Right hindlimb (tissue), 1 donor: ENCODE results near the gene GLRX.
"Not testable (repeated sequence)": the region's sequence is repeated elsewhere in the genome, so short reads cannot be mapped to it uniquely, and the experiment has no call there.

ENCODE experiments used
- DNase-seq: peaks from one replicate; pipeline ENCODE4 v3.0.0-alpha.2; 2018

The GLRX gene

GRCh38 chr5:95826949-95827891, 4.7 kb upstream of the GLRX start:
- no peak for DNase-seq

- no peak for DNase-seq
Measured at GRCh38 chr5:95825495-95825894, 3.0 kb upstream of the GLRX start.

- no peak for DNase-seq
Measured at GRCh38 chr5:95824747-95825146, 2.2 kb upstream of the GLRX start.

GRCh38 chr5:95823738-95824609, 1.4 kb upstream of the GLRX start:
- DNase-seq = peak; percentile 61

- no peak for DNase-seq
Measured at GRCh38 chr5:95823218-95823737, 752 bp upstream of the GLRX start.

GRCh38 chr5:95822043-95822541, 434 bp downstream of the GLRX start:
- DNase-seq = peak; percentile 79

- DNase-seq = no peak
Measured at GRCh38 chr5:95821110-95822021, 1.2 kb downstream of the GLRX start.

GRCh38 chr5:95818181-95819147, 4.1 kb downstream of the GLRX start:
- no peak for DNase-seq

- DNase-seq = no peak
Measured at GRCh38 chr5:95817430-95817829, 5.1 kb downstream of the GLRX start.

GRCh38 chr5:95816776-95817175, 5.8 kb downstream of the GLRX start:
- no peak for DNase-seq

GRCh38 chr5:95816341-95816740, 6.2 kb downstream of the GLRX start:
- no peak for DNase-seq

- no peak for DNase-seq
Measured at GRCh38 chr5:95815155-95815729, 7.3 kb downstream of the GLRX start.

GRCh38 chr5:95813035-95813434, 9.5 kb downstream of the GLRX start:
- not testable (repeated sequence) for DNase-seq

- no peak for DNase-seq
Measured at GRCh38 chr5:95812074-95812471, 10.5 kb downstream of the GLRX start.

GRCh38 chr5:95811461-95812073, 11.0 kb downstream of the GLRX start:
- DNase-seq = not testable (repeated sequence)

- DNase-seq = not testable (repeated sequence)
Measured at GRCh38 chr5:95811126-95811423, 11.5 kb downstream of the GLRX start.

GRCh38 chr5:95810305-95811125, 12.0 kb downstream of the GLRX start:
- no peak for DNase-seq

GRCh38 chr5:95809414-95809960, 13.0 kb downstream of the GLRX start:
- no peak for DNase-seq
